CD4-positive, alpha-beta memory T cell (primary cell): ENCODE measurements around the gene RPL29. TPM values are rescaled to one million over a fixed set of nuclear protein-coding genes. Genes with fewer than 3 reads are reported as not detected.

Experiments used
- CTCF ChIA-PET: fragments of 350-600 bp; sonication (Branson Sonifier 250); formaldehyde crosslinking; loops from one replicate; lab custom pipeline; 2021; ENCODE audit warnings: inconsistent platforms; ENCODE audit not compliant: partially characterized antibody; lab: Charles Lee
- POLR2A ChIA-PET: fragments of 350-600 bp; sonication (Branson Sonifier 250); formaldehyde crosslinking; loops from one replicate; lab custom pipeline; 2021; ENCODE audit not compliant: partially characterized antibody; lab: Charles Lee
- DNase-seq, 5 donors: peaks; one replicate each; pipeline versions ENCODE4 v3.0.0 to v3.0.0-alpha.2; 2020 to 2022; ENCODE audit warnings: mixed read lengths in 1 of 5
- H3K27ac ChIP-seq: one replicate; pipeline ENCODE4 v1.7.0; 2013; ENCODE audit warnings: low read depth, low read length
- H3K27me3 ChIP-seq: 2 replicates; pipeline ENCODE4 v1.7.0; 2013; ENCODE audit warnings: mild to moderate bottlenecking, low read length, moderate library complexity; ENCODE audit not compliant: insufficient read depth
- H3K36me3 ChIP-seq: 2 replicates; pipeline ENCODE4 v1.7.0; 2013; ENCODE audit warnings: mild to moderate bottlenecking, low read length, moderate library complexity; ENCODE audit not compliant: insufficient read depth
- H3K4me1 ChIP-seq: 2 replicates; pipeline ENCODE4 v1.7.0; 2013; ENCODE audit warnings: mild to moderate bottlenecking, low read length, moderate library complexity; ENCODE audit not compliant: insufficient read depth
- H3K4me3 ChIP-seq, 2 donors: one replicate each; pipeline ENCODE4 v1.7.0; 2013; ENCODE audit warnings: low read length in 2 of 2, mild to moderate bottlenecking in 1 of 2
- H3K9me3 ChIP-seq, 2 donors: one replicate each; pipeline ENCODE4 v1.7.0; 2013; ENCODE audit warnings: low read length in 2 of 2, control low read depth in 1 of 2; ENCODE audit not compliant: control insufficient read depth in 1 of 2
- H3K27ac Mint-ChIP-seq, 7 donors: one replicate each; pipeline ENCODE4 v1.8.0; 2020 to 2021; ENCODE audit warnings: mixed read lengths in 7 of 7, mild to moderate bottlenecking in 6 of 7, inconsistent platforms in 3 of 7, moderate library complexity in 3 of 7
- H3K27me3 Mint-ChIP-seq, 2 donors: one replicate each; pipeline ENCODE4 v1.8.0; 2020 to 2021; ENCODE audit warnings: mixed read lengths in 2 of 2
- H3K36me3 Mint-ChIP-seq, 2 donors: one replicate each; pipeline ENCODE4 v1.8.0; 2020 to 2021; ENCODE audit warnings: mixed read lengths in 2 of 2, inconsistent platforms in 1 of 2, mild to moderate bottlenecking in 1 of 2
- H3K4me1 Mint-ChIP-seq, 4 donors: one replicate each; pipeline ENCODE4 v1.8.0; 2020 to 2021; ENCODE audit warnings: mixed read lengths in 4 of 4, mild to moderate bottlenecking in 1 of 4
- H3K4me3 Mint-ChIP-seq, 8 donors: one replicate each; pipeline ENCODE4 v1.8.0; 2020 to 2021; ENCODE audit warnings: mixed read lengths in 8 of 8, mild to moderate bottlenecking in 7 of 8, moderate library complexity in 6 of 8, inconsistent platforms in 3 of 8
- H3K9me3 Mint-ChIP-seq, 8 donors: one replicate each; pipeline ENCODE4 v1.8.0; 2020 to 2021; ENCODE audit warnings: mixed read lengths in 8 of 8, mild to moderate bottlenecking in 5 of 8, inconsistent platforms in 3 of 8, moderate library complexity in 1 of 8
- intact Hi-C: fragments of 100-400 bp; cut with micrococcal nuclease; formaldehyde crosslinking; loops from one replicate; pipeline ENCODE4 v1.15.1; 2023
- polyA plus RNA-seq, 2 donors: library from polyadenylated mRNA; unstranded; fragments of 300-500 nt; fragmentation: Illumina TruSeq; gene quantifications; one replicate each; pipeline ENCODE4 v1.2.3, GENCODE V29; 2021
- total RNA-seq, 2 experiments: library from RNA; stranded (reverse); gene quantifications; one replicate each; pipeline ENCODE4 v1.2.3, GENCODE V29; 2021

Gene RPL29
- total and polyA plus RNA-seq, 4 experiments from 2014 or later: 967 to 1,467 (median 1,266) TPM

DNA sequence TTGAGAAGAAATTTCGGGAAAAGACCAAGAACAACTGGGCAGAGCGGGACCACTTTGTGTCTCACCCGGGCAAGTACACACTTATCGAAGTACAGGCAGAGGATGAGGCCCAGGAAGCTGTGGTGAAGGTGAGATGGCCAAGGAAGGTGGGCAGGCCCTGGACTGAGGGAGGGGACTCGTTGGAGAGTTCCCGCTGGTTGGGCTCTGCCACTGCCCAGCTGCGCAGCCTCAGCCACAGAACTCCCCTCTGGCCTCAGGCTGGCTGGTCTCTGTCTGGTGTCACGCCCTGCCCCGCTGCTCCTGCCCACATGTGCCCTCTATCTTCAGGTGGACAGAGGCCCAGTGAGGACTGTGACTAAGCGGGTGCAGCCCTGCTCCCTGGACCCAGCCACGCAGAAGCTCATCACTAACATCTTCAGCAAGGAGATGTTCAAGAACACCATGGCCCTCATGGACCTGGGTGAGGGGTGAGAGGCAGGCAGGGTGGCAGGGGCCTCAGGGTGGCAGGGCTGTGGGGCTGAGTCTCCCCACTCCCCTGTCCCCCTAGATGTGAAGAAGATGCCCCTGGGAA, 51.2 kb downstream of the RPL29 start:
- ChIA-PET POLR2A (interaction anchor here (0.9 to 2.3 kb wide), 3 partner anchors 21 to 210 kb away, joined by 3 to 8 read pairs (median 4); partner anchors contain the start of genes ACY1 and POC1A), CTCF (interaction anchor here (0.9 to 1.8 kb wide), 2 partner anchors 25 to 200 kb away, joined by 3 to 6 read pairs; no protein-coding TSS in a partner anchor)
- intact Hi-C loops: no loop called here
- Mint-ChIP-seq H3K4me3 (peak overlapping the region in 1 of 8 donors; percentile 29), H3K27ac (no peak overlapping the region), H3K9me3 (no peaks in the 10 kb centered on the region), H3K4me1 (peaks cover 13 to 42% (median 23%) of the 10 kb centered on the region in 4 donors), H3K36me3 (peaks cover 4 to 5% of the 10 kb centered on the region in 2 donors), H3K27me3 (no peaks in the 10 kb centered on the region)
- DNase-seq: no peak
- H3K27me3 ChIP-seq: no peaks in the 10 kb centered on the region
- no peaks in the 10 kb centered on the region for H3K9me3 ChIP-seq
- H3K27ac ChIP-seq: no peak overlapping the region
- no peak overlapping the region for H3K4me3 ChIP-seq
- H3K4me1 ChIP-seq: peaks cover 31% of the 10 kb centered on the region
- H3K36me3 ChIP-seq: no peaks in the 10 kb centered on the region

Other genes with a start within 250 kb of the RPL29 start
- not detected for gene IQCF6, start 216.7 kb downstream of the RPL29 start, total RNA-seq
- not detected for gene IQCF6, start 216.7 kb downstream of the RPL29 start, polyA plus RNA-seq
- gene IQCF2, start 134.3 kb downstream of the RPL29 start, total RNA-seq: not detected
- not detected for gene IQCF2, start 134.3 kb downstream of the RPL29 start, polyA plus RNA-seq
- not detected for gene IQCF5, start 120.3 kb downstream of the RPL29 start, total RNA-seq
- not detected for gene IQCF5, start 120.3 kb downstream of the RPL29 start, polyA plus RNA-seq
- gene IQCF1, start 92.5 kb downstream of the RPL29 start, total RNA-seq: not detected
- gene IQCF1, start 92.5 kb downstream of the RPL29 start, polyA plus RNA-seq: not detected
- 10 to 100 TPM; 15.2 to 17.3 TPM for gene RRP9, start 54.0 kb downstream of the RPL29 start, total RNA-seq
- 10 to 100 TPM; 19.3 to 20.7 TPM for gene RRP9, start 54.0 kb downstream of the RPL29 start, polyA plus RNA-seq
- 10 to 100 TPM in 1 of 2 experiments, 1 to 10 TPM in 1; 8.1 to 10.5 TPM for gene PARP3, start 53.5 kb downstream of the RPL29 start, total RNA-seq
- 1 to 10 TPM; 2.9 to 5.6 TPM for gene PARP3, start 53.5 kb downstream of the RPL29 start, polyA plus RNA-seq
- not detected for gene GPR62, start 40.5 kb downstream of the RPL29 start, total RNA-seq
- not detected for gene GPR62, start 40.5 kb downstream of the RPL29 start, polyA plus RNA-seq
- 10 to 100 TPM; 18.7 to 20.5 TPM for gene PCBP4, start 28.4 kb downstream of the RPL29 start, total RNA-seq
- gene PCBP4, start 28.4 kb downstream of the RPL29 start, polyA plus RNA-seq: 10 to 100 TPM; 13.0 to 19.4 TPM
- 10 to 100 TPM; 82.1 to 85.6 TPM for gene ABHD14B, start 21.8 kb downstream of the RPL29 start, total RNA-seq
- gene ABHD14B, start 21.8 kb downstream of the RPL29 start, polyA plus RNA-seq: 100 to 1,000 TPM in 1 of 2 donors, 10 to 100 TPM in 1; 77.4 to 112 TPM
- gene ABHD14A, start 20.8 kb downstream of the RPL29 start, total RNA-seq: 10 to 100 TPM; 23.7 to 24.5 TPM
- gene ABHD14A, start 20.8 kb downstream of the RPL29 start, polyA plus RNA-seq: 100 to 1,000 TPM in 1 of 2 donors, 10 to 100 TPM in 1; 95.6 to 136 TPM
- gene ACY1, start 12.4 kb downstream of the RPL29 start, total RNA-seq: 1 to 10 TPM; 7.7 to 8.4 TPM
- gene ACY1, start 12.4 kb downstream of the RPL29 start, polyA plus RNA-seq: 10 to 100 TPM; 11.4 to 14.9 TPM
- gene DUSP7, start 60.7 kb upstream of the RPL29 start, total RNA-seq: 10 to 100 TPM; 43.6 to 44.7 TPM
- gene DUSP7, start 60.7 kb upstream of the RPL29 start, polyA plus RNA-seq: 10 to 100 TPM in 1 of 2 donors, 1 to 10 TPM in 1; 2.8 to 10.2 TPM
- gene POC1A, start 158.5 kb upstream of the RPL29 start, total RNA-seq: 1 to 10 TPM in 1 of 2 experiments, under 1 TPM in 1; 0.99 to 1.1 TPM
- 1 to 10 TPM in 1 of 2 donors, under 1 TPM in 1; 0.36 to 2.4 TPM for gene POC1A, start 158.5 kb upstream of the RPL29 start, polyA plus RNA-seq
- gene ALAS1, start 202.3 kb upstream of the RPL29 start, total RNA-seq: 10 to 100 TPM; 30.0 to 34.6 TPM
- 10 to 100 TPM; 30.5 to 35.4 TPM for gene ALAS1, start 202.3 kb upstream of the RPL29 start, polyA plus RNA-seq
- 1 to 10 TPM; 2.3 to 3.0 TPM for gene TLR9, start 229.8 kb upstream of the RPL29 start, total RNA-seq
- not detected for gene TLR9, start 229.8 kb upstream of the RPL29 start, polyA plus RNA-seq
- 10 to 100 TPM; 69.3 to 76.1 TPM for gene TWF2, start 243.3 kb upstream of the RPL29 start, total RNA-seq
- 100 to 1,000 TPM; 122 to 124 TPM for gene TWF2, start 243.3 kb upstream of the RPL29 start, polyA plus RNA-seq
- gene PPM1M, start 249.9 kb upstream of the RPL29 start, total RNA-seq: 10 to 100 TPM; 70.2 to 81.1 TPM
- gene PPM1M, start 249.9 kb upstream of the RPL29 start, polyA plus RNA-seq: 10 to 100 TPM; 52.0 to 85.3 TPM